Bronchial epithelial cell (primary cell): ENCODE data around the gene OR10A3. TPM values are rescaled to one million over a fixed set of nuclear protein-coding genes. Genes with fewer than 3 reads are reported as not detected.

Source experiments
- DNase-seq: peaks from one replicate; pipeline ENCODE4 v3.0.0-alpha.2; 2010; ENCODE audit warnings: low read depth
- FAIRE-seq: peaks from 2 replicates; lab custom pipeline; 2011; peaks lifted over from hg19 to GRCh38; lab: Jason Lieb, UNC
- H3K27me3 ChIP-seq: 2 replicates; pipeline ENCODE4 v1.5.1; 2011; ENCODE audit warnings: low read length; ENCODE audit not compliant: control insufficient read depth, insufficient read depth
- H3K36me3 ChIP-seq: 2 replicates; pipeline ENCODE4 v1.5.1; 2011; ENCODE audit warnings: low read length; ENCODE audit not compliant: control insufficient read depth, insufficient read depth
- H3K4me3 ChIP-seq: 2 replicates; pipeline ENCODE4 v1.5.1; 2011; ENCODE audit warnings: mild to moderate bottlenecking, low read depth, low read length, control low read depth
- CTCF ChIP-seq: IDR thresholded peaks from 2 replicates; pipeline ENCODE4 v1.5.1; 2011; ENCODE audit warnings: mild to moderate bottlenecking, moderate library complexity, low read length, control low read depth, inconsistent platforms; ENCODE audit not compliant: insufficient read depth, severe bottlenecking
- total RNA-seq: library from RNA; depleted of rRNA; stranded (reverse); fragments of >200 nt; gene quantifications from 2 replicates; pipeline ENCODE4 v1.2.1, GENCODE V29; 2014

OR10A3 gene
- total RNA-seq, 1 donor from 2014 or later: not detected

DNA sequence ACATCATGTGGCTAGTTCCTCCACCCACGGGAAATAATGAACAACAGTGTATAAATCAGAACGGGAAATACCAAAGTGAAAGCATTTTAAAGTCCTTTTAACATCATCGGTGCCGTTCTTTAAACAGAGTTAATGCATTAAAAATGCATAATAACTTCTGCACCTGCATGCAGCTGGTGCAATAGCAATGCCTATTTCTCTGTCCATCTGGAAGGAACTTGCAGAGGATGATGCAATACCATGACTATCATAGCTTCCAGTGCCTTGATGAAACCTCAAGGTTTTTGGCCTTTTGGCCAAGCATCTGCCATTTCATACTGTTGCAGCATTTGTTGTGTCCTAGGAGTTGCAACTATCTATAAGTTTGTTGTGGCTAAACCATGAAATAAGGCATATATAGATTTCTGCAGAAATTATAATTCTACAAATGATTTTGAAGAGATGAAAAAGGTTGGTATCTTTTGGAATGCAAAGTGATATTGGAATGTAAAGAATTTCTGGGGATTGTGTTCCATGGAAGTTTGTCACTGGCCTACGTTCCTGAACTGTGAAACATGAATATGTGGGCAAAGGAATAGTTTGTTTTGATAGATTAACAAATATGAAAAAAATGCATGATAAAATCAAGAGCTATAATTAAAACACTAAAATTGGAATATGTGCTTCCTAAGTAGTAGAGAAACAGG, 35.9 kb upstream of the OR10A3 start:
- peak; percentile 77 for DNase-seq
- no peak for TF ChIP-seq CTCF
- FAIRE-seq: no peak
- no peaks in the 10 kb centered on the region for H3K27me3 ChIP-seq
- no peaks in the 10 kb centered on the region for H3K36me3 ChIP-seq
- no peak overlapping the region for H3K4me3 ChIP-seq

GRCh38 chr11:7974668-7975067, 33.2 kb upstream of the OR10A3 start:
- FAIRE-seq (no peak), DNase-seq (no peak)
- Histone ChIP-seq H3K36me3 (no peaks in the 10 kb centered on the region), H3K27me3 (no peaks in the 10 kb centered on the region), H3K4me3 (no peak overlapping the region)
- no peak for TF ChIP-seq CTCF

DNA sequence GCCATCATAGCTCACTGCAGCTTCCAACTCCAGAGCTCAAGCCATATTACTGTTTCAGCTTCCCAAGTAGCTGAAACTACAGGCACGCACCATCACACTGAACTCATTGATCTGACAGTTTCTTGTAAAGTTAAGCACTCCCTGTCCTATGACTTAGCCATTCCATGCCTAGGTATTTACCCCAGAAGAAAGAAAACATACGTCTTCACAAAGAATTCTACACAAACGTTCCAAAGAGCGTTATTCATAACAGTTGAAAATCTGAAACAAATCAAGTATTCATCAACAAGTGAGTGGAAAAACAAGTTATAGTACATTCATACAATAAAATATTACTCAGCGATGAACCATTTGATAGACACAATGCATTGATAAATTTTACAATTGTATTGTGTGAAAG, 31.5 kb upstream of the OR10A3 start:
- FAIRE-seq (no peak), DNase-seq (no peak)
- no peaks in the 10 kb centered on the region for H3K36me3 ChIP-seq
- no peak overlapping the region for H3K4me3 ChIP-seq
- no peak for TF ChIP-seq CTCF
- H3K27me3 ChIP-seq: no peaks in the 10 kb centered on the region

DNA sequence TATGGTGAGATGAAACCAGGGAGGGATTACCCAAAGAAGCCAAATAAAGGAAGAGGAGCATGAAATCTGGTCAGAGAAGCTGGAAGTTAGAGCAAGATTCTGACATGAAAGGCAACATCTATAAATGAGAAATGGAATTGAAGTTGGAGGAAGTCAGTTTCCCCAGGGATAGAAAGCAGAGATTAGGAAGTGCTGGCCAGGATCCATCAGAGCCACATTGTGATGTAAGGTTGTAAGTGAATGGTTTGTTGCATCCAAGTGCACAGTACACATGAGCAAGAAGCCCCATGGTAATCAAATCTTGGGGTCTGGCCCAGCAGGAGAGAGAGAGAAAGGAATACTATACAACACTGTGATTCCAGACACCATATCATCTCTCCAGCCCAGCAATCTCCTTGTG, 30.3 kb upstream of the OR10A3 start:
- Histone ChIP-seq H3K27me3 (no peaks in the 10 kb centered on the region), H3K4me3 (no peak overlapping the region), H3K36me3 (no peaks in the 10 kb centered on the region)
- DNase-seq: no peak
- no peak for TF ChIP-seq CTCF
- FAIRE-seq: no peak

- no peak for FAIRE-seq
- H3K36me3 ChIP-seq: no peaks in the 10 kb centered on the region
- no peak overlapping the region for H3K4me3 ChIP-seq
- no peak for TF ChIP-seq CTCF
- no peak for DNase-seq
- H3K27me3 ChIP-seq: no peaks in the 10 kb centered on the region
Observed at GRCh38 chr11:7969756-7970646, 28.5 kb upstream of the OR10A3 start.
